Measurements from ENCODE around the gene NR6A1.

NR6A1 gene

DNA sequence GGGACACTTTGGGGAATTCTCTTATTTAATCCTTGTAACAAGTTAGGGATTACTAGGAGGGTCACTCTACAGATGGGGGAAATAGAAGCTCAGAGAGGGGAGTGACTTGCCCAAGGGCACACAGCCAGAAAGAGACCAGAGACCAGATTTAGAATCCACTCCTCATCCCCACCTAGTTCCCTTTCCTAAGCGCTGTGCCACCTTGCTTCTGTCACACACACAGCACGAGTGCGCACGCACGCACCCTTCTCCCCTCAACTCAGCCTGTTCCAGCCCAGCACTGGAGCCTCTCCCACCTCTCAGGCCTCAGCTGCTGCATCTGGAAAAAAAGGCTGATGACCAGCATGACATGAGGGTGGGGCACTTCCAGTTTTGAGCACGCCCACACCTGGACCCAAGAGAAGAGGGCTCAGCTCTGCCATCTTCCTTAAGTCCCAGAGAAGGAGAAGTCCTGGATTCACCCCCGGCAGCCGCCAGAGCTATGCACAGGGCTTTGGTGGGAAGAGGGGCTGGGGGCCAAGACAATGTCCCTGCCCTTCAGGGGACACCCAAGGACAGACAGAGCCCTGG is 282.4 kb downstream of the NR6A1 start:
- no peak overlapping the region for H3K4me3 ChIP-seq (ENCODE audit: low read length)
- no peak for DNase-seq (ENCODE audit: low read depth)
- TF ChIP-seq, protein P1, sequence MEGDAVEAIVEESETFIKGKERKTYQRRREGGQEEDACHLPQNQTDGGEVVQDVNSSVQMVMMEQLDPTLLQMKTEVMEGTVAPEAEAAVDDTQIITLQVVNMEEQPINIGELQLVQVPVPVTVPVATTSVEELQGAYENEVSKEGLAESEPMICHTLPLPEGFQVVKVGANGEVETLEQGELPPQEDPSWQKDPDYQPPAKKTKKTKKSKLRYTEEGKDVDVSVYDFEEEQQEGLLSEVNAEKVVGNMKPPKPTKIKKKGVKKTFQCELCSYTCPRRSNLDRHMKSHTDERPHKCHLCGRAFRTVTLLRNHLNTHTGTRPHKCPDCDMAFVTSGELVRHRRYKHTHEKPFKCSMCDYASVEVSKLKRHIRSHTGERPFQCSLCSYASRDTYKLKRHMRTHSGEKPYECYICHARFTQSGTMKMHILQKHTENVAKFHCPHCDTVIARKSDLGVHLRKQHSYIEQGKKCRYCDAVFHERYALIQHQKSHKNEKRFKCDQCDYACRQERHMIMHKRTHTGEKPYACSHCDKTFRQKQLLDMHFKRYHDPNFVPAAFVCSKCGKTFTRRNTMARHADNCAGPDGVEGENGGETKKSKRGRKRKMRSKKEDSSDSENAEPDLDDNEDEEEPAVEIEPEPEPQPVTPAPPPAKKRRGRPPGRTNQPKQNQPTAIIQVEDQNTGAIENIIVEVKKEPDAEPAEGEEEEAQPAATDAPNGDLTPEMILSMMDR (conservative IDR thresholded peaks at IDR 0.05; ENCODE audit: low read length), result no peak

DNA sequence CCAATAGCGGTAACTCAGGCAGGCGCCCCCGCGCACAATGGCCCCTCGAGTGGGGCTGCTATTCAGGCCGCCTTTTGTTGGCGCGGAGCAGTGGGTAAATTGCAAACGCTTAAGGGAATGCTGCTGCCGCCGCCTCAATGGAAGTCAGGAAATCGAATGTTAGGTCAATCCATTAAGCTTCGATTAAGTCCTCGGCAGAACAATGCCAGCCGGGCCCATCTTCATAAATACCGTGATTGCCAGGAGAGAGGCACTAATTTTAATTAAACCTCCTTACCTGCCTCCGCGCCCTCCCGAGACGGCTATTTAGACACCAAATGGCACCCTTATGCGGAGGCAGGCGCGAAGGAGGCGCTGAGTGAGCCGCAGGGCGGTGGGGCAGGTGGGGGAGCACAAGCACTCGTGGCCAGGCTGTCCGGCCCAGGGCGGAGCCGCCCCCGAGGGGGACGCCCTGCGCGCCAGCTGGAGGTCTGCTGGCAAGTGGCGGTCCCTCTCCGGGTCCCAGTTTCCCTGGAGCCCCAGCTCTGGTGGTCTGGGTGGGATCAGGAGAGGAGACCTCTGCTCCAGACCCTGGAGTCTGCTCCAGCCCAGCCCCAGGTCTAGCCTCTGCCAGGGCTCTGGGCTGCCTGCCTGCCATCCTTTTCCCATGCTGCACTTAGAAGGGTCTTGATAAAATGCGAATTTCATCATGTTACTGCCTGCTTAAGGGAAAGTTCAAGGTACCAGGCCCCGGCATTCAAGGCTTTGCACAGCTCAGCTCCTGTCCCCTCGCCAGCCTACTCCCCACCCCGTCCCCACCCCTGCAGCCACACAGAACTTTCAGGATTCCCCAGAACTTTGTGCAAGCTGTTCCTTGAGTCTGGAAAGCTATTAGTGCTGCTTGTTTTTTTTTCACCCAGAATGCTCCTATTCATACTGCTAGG is 283.6 kb downstream of the NR6A1 start:
- DNase-seq (ENCODE audit: low read depth), result no peak
- no peak overlapping the region for H3K4me3 ChIP-seq (ENCODE audit: low read length)

DNA sequence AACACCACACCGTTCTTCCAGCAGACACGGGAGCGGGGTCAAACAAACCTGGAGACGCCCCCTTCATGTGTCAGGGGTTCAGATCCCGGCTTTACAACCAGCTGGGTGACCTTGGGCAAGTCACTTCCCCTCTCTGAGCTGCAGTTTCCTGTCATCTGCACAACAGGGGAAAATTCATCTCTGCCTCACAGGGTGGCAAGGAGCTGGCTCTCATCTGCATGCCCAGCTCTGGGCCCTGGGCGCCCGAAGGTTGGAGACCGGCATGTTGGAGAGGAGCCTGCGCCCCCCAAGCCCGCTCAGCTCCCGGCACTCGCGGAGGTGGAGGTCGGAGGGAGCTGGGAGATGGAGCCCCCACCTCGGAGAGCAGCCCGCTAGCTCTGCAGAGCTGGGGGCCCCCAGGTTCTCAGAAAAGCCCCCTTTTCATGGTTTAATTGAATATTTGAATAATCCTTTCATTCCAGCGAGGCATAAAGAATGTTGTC is 284.3 kb downstream of the NR6A1 start:
- DNase-seq (ENCODE audit: low read depth), result no peak
- no peak overlapping the region for H3K4me3 ChIP-seq (ENCODE audit: low read length)
- TF ChIP-seq, protein P1 (conservative IDR thresholded peaks at IDR 0.05; ENCODE audit: low read length), result no peak

More for the DNA sequence above, 283.6 kb downstream of the NR6A1 start:
- TF ChIP-seq, protein P1 (conservative IDR thresholded peaks at IDR 0.05; ENCODE audit: low read length), result no peak

DNA sequence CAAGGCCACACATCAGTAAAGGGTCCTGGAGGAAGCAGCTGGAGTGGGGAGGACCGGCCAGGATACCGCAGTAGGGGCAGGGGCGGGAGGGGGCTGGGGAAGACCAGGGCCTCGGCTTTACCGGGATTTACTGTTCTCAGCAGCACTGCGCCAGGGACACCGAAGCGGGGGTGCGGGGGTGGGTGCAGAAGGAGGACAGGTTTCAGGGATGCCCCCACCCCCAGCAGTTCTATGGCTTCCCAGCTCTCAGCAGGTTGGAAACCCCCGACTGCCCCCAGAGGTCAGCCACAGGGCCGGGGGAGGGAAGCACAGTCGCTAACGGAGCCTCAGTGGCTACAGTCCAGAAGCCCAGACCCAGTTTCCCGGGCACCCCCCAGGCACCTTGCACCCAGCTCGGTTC is 285.2 kb downstream of the NR6A1 start:
- no peak overlapping the region for H3K4me3 ChIP-seq (ENCODE audit: low read length)
- DNase-seq (ENCODE audit: low read depth), result no peak
- TF ChIP-seq, protein P1 (conservative IDR thresholded peaks at IDR 0.05; ENCODE audit: low read length), result no peak

DNA sequence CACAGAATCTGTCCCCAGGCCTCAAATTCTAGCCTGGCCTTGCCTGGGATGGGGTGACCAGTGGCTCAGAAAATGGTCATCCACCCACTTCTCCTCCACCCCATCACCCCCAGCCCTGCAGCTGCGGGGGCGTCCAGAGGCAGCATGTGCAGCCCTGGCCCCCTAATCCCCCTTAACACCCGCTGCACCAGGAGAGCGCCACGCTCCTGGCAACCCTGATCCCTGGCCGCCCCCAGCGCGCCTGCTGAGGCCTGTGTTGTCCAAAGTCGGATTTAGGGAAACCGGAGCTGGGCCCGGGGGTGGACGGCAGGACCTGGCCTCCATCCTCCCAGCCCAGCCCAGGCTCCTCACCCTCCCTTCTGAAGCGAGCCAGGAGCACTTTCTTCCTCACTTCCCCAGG is 285.9 kb downstream of the NR6A1 start:
- TF ChIP-seq, protein P1 (conservative IDR thresholded peaks at IDR 0.05; ENCODE audit: low read length), result no peak
- DNase-seq (ENCODE audit: low read depth), result no peak
- no peak overlapping the region for H3K4me3 ChIP-seq (ENCODE audit: low read length)

DNA sequence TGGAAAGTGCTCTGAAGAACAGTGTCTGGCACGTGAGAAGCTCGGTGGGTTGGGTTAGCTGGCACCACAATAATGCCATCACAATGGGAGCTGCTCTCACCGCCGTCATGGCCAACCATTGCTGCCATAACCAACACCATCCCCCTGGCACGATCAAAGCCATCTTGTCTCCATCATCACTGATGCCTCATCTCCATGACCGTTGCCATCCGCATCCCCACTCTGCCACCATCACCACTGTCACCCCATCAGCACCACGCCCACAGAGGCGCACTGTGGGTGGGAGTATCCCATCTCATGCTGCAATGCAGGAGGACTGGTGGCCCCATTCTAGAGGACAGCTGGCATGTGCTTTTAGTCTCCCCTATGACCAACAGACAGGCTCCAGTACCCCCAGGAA is 287.6 kb downstream of the NR6A1 start:
- H3K4me3 ChIP-seq (ENCODE audit: low read length), result no peak overlapping the region
- DNase-seq (ENCODE audit: low read depth), result no peak
- TF ChIP-seq, protein P1 (conservative IDR thresholded peaks at IDR 0.05; ENCODE audit: low read length), result no peak

Data from AG10803 (cell line).